ENCODE data around the gene BORA.

- no peak for TF ChIP-seq EZH2 (IDR thresholded peaks at IDR 0.05; ENCODE audit: low read depth, unreplicated experiment)
- no peak for TF ChIP-seq CTCF (conservative IDR thresholded peaks at IDR 0.05; ENCODE audit: low read depth in 2 of 2)
- no peak for TF ChIP-seq NANOG (IDR thresholded peaks at IDR 0.05; ENCODE audit: borderline replicate concordance)
- no peak for TF ChIP-seq STAT1 (IDR thresholded peaks at IDR 0.05; ENCODE audit: unreplicated experiment)
- no peak for TF ChIP-seq ZNF114 (CRISPR knock-in tag; IDR thresholded peaks at IDR 0.05)
- TF ChIP-seq POLR2AphosphoS5 (IDR thresholded peaks at IDR 0.05; ENCODE audit: low read depth): no peak
These were observed 29.6 kb upstream of the BORA start for GRCh38 chr13:72698164-72698563.
